K562 (cell line): Measurements from ENCODE around the gene SLC9B2. TPM values are rescaled to one million over a fixed set of nuclear protein-coding genes. Genes with fewer than 3 reads are reported as not detected.

Experiments
- ATF1 ChIP-seq, 2 experiments: fragments of 450-650 bp in 1 of 2; IDR thresholded peaks; 2 replicates each; pipeline ENCODE4 v1.6.1; 2016; ENCODE audit warnings: missing compliant biosample characterization in 1 of 2, missing genetic modification characterization in 1 of 2
- BRF1 ChIP-seq: IDR thresholded peaks from 3 replicates; pipeline ENCODE4 v1.6.1; 2011; ENCODE audit warnings: borderline replicate concordance, mild to moderate bottlenecking; ENCODE audit not compliant: insufficient read length; ENCODE audit errors: extremely low read depth
- CC2D1A ChIP-seq: fragments of 450-650 bp; IDR thresholded peaks from 2 replicates; pipeline ENCODE4 v1.6.1; 2017; ENCODE audit warnings: mild to moderate bottlenecking
- CXXC5 ChIP-seq: fragments of 250-450 bp; sonication (Bioruptor Pico); IDR thresholded peaks from 2 replicates; pipeline ENCODE4 v1.8.0; 2022; ENCODE audit warnings: inconsistent platforms, mild to moderate bottlenecking, moderate library complexity
- HLTF ChIP-seq: fragments of 450-650 bp; IDR thresholded peaks from 2 replicates; pipeline ENCODE4 v1.6.1; 2016
- HMG20B ChIP-seq: fragments of 250-450 bp; sonication (Bioruptor Pico); IDR thresholded peaks from 2 replicates; pipeline ENCODE4 v1.5.0; 2021; ENCODE audit warnings: mild to moderate bottlenecking
- L3MBTL2 ChIP-seq: fragments of 450-650 bp; IDR thresholded peaks from 2 replicates; pipeline ENCODE4 v1.6.1; 2016; ENCODE audit warnings: mild to moderate bottlenecking, moderate library complexity
- MAFG ChIP-seq: fragments of 450-650 bp; conservative IDR thresholded peaks from 2 replicates; pipeline ENCODE4 v1.6.1; 2016; ENCODE audit warnings: missing genetic modification characterization, missing compliant biosample characterization
- NCOA2 ChIP-seq, 2 experiments: fragments of 450-650 bp; IDR thresholded peaks; 2 replicates each; pipeline ENCODE4 v1.6.1; 2018; ENCODE audit warnings: mild to moderate bottlenecking in 2 of 2, moderate library complexity in 1 of 2; ENCODE audit not compliant: partially characterized antibody in 2 of 2
- POLR2H ChIP-seq: IDR thresholded peaks from 2 replicates; pipeline ENCODE4 v1.6.1; 2016; ENCODE audit warnings: missing genetic modification characterization, low read depth, mild to moderate bottlenecking, control low read depth, missing compliant biosample characterization, moderate library complexity
- PTBP1 ChIP-seq: fragments of 200-400 bp; formaldehyde crosslinking; IDR thresholded peaks from 2 replicates; pipeline ENCODE4 v1.6.1; 2017; ENCODE audit warnings: low read depth, low read length
- PURB ChIP-seq: sonication (generic); formaldehyde crosslinking; IDR thresholded peaks from 2 replicates; pipeline ENCODE4 v1.9.0; 2021; ENCODE audit warnings: low read depth, mild to moderate bottlenecking, missing genetic modification reagents
- TBP ChIP-seq: optimal IDR thresholded peaks from 2 replicates; pipeline ENCODE3; 2011; ENCODE audit warnings: low read depth, low read length, improper control_type of control experiment
- TFE3 ChIP-seq: fragments of 450-650 bp; formaldehyde crosslinking; IDR thresholded peaks from 2 replicates; pipeline ENCODE4 v1.4.0; 2020; ENCODE audit warnings: mild to moderate bottlenecking, mixed read lengths
- WHSC1 ChIP-seq: IDR thresholded peaks from one replicate; pipeline ENCODE4 v1.6.1; 2012; ENCODE audit warnings: low read length, control low read depth, inconsistent platforms
- ZFP30 ChIP-seq: fragments of 250-450 bp; sonication (Bioruptor Pico); IDR thresholded peaks from 2 replicates; pipeline ENCODE4 v1.8.0; 2022; ENCODE audit warnings: moderate library complexity, mild to moderate bottlenecking, inconsistent platforms, borderline replicate concordance
- ZNF696 ChIP-seq: fragments of 250-450 bp; sonication (Bioruptor Pico); conservative IDR thresholded peaks from 2 replicates; pipeline ENCODE4 v1.4.0; 2020; ENCODE audit warnings: mild to moderate bottlenecking, moderate library complexity
- ZNF830 ChIP-seq: fragments of 250-450 bp; sonication (Bioruptor Pico); IDR thresholded peaks from 2 replicates; pipeline ENCODE4 v1.5.0; 2021; ENCODE audit warnings: mild to moderate bottlenecking
- ZSCAN32 ChIP-seq: fragments of 450-650 bp; formaldehyde crosslinking; IDR thresholded peaks from 2 replicates; pipeline ENCODE4 v1.4.0; 2020; ENCODE audit warnings: mild to moderate bottlenecking, moderate library complexity
- polyA plus RNA-seq, 8 experiments: library from polyadenylated mRNA; depleted of rRNA in 4 of 8; stranded (reverse) in 5 of 8; unstranded in 3 of 8; fragments of >200 nt; fragmentation: Nextera tagmentation in 2 of 8; fragmentation: Illumina TruSeq in 1 of 8; extraction: Ambion mirVana in 2 of 8; extraction: Trizol in 1 of 8; gene quantifications; 2 replicates each; pipeline versions ENCODE4 v1.2.1 to v1.2.3, GENCODE V29; 2011 to 2014; ENCODE audit warnings: inconsistent platforms in 1 of 8, missing spikeins in 1 of 8
- total RNA-seq, 7 experiments: library from RNA; depleted of rRNA in 6 of 7; stranded (reverse); fragments of >200 nt in 6 of 7; fragmentation: Illumina TruSeq in 2 of 7; extraction: Trizol in 2 of 7; gene quantifications; 2 replicates each; pipeline versions ENCODE4 v1.2.1 to v1.2.3, GENCODE V29; 2011 to 2021; ENCODE audit warnings: low replicate concordance in 1 of 7
- TF ChIP-seq, protein P1 (sequence below): fragments of 450-650 bp; formaldehyde crosslinking; conservative IDR thresholded peaks from 2 replicates; pipeline ENCODE4 v1.4.0; 2022; ENCODE audit warnings: mild to moderate bottlenecking, missing genetic modification characterization
- TF ChIP-seq, protein P2 (sequence below): fragments of 250-450 bp; sonication (Bioruptor Pico); IDR thresholded peaks from 2 replicates; pipeline ENCODE4 v1.5.0; 2020; ENCODE audit warnings: mild to moderate bottlenecking, borderline replicate concordance
- TF ChIP-seq, protein P3 (sequence below): fragments of 250-450 bp; sonication (Bioruptor Pico); IDR thresholded peaks from 2 replicates; pipeline ENCODE4 v1.5.0; 2021; ENCODE audit warnings: mild to moderate bottlenecking, borderline replicate concordance

SLC9B2 gene
- total and polyA plus RNA-seq, 9 of the 15 experiments (the other 6 are each of a cell fraction or from before 2014, with no cell fraction given), result 6.6 to 14.6 (median 11.4) TPM

GRCh38 chr4:103075894-103076746 lies 441 bp downstream of the SLC9B2 start (continued):
- TF ChIP-seq, protein P1, sequence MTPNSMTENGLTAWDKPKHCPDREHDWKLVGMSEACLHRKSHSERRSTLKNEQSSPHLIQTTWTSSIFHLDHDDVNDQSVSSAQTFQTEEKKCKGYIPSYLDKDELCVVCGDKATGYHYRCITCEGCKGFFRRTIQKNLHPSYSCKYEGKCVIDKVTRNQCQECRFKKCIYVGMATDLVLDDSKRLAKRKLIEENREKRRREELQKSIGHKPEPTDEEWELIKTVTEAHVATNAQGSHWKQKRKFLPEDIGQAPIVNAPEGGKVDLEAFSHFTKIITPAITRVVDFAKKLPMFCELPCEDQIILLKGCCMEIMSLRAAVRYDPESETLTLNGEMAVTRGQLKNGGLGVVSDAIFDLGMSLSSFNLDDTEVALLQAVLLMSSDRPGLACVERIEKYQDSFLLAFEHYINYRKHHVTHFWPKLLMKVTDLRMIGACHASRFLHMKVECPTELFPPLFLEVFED, result no peak
- TF ChIP-seq, protein P2, sequence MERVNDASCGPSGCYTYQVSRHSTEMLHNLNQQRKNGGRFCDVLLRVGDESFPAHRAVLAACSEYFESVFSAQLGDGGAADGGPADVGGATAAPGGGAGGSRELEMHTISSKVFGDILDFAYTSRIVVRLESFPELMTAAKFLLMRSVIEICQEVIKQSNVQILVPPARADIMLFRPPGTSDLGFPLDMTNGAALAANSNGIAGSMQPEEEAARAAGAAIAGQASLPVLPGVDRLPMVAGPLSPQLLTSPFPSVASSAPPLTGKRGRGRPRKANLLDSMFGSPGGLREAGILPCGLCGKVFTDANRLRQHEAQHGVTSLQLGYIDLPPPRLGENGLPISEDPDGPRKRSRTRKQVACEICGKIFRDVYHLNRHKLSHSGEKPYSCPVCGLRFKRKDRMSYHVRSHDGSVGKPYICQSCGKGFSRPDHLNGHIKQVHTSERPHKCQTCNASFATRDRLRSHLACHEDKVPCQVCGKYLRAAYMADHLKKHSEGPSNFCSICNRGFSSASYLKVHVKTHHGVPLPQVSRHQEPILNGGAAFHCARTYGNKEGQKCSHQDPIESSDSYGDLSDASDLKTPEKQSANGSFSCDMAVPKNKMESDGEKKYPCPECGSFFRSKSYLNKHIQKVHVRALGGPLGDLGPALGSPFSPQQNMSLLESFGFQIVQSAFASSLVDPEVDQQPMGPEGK (CRISPR knock-in tag), result no peak
- TF ChIP-seq L3MBTL2 (peak; percentile 97), HLTF (no peak), ZNF830 (CRISPR knock-in tag) (no peak), HMG20B (no peak), WHSC1 (no peak), PURB (CRISPR knock-in tag) (no peak), CC2D1A (no peak), ZSCAN32 (CRISPR knock-in tag) (no peak), MAFG (tag) (no peak), ATF1 (CRISPR knock-in tag; IDR thresholded peaks at IDR 0.05) (no peak), ATF1 (tag; IDR thresholded peaks at IDR 0.05) (peak; percentile 78), TFE3 (CRISPR knock-in tag) (no peak), CXXC5 (CRISPR knock-in tag) (peak; percentile 88), BRF1 (no peak), TBP (peak; percentile 41), ZFP30 (no peak), POLR2H (tag) (no peak), ZNF696 (no peak), PTBP1 (no peak), NCOA2 (IDR thresholded peaks at IDR 0.05; ENCODE audit: partially characterized antibody in 2 of 2) (no peak)
- TF ChIP-seq, protein P3, sequence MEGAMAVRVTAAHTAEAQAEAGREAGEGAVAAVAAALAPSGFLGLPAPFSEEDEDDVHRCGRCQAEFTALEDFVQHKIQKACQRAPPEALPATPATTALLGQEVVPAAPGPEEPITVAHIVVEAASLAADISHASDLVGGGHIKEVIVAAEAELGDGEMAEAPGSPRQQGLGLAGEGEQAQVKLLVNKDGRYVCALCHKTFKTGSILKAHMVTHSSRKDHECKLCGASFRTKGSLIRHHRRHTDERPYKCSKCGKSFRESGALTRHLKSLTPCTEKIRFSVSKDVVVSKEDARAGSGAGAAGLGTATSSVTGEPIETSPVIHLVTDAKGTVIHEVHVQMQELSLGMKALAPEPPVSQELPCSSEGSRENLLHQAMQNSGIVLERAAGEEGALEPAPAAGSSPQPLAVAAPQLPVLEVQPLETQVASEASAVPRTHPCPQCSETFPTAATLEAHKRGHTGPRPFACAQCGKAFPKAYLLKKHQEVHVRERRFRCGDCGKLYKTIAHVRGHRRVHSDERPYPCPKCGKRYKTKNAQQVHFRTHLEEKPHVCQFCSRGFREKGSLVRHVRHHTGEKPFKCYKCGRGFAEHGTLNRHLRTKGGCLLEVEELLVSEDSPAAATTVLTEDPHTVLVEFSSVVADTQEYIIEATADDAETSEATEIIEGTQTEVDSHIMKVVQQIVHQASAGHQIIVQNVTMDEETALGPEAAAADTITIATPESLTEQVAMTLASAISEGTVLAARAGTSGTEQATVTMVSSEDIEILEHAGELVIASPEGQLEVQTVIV, result no peak
